Panc1 (cell line): ENCODE results near the gene KIF21B.

ENCODE experiments used
- POLR2AphosphoS5 ChIP-seq: IDR thresholded peaks from 2 replicates; pipeline ENCODE4 v1.6.1; 2012; ENCODE audit warnings: mild to moderate bottlenecking, low read depth, low read length, moderate library complexity
- SIN3A ChIP-seq: IDR thresholded peaks from 2 replicates; pipeline ENCODE4 v1.6.1; 2012; ENCODE audit warnings: low read depth, mild to moderate bottlenecking, low read length, moderate library complexity, borderline replicate concordance; ENCODE audit not compliant: insufficient read depth
- TCF7L2 ChIP-seq: IDR thresholded peaks from 2 replicates; pipeline ENCODE4 v1.6.1; 2011; ENCODE audit warnings: mild to moderate bottlenecking, low read depth, low read length, inconsistent platforms
- TF ChIP-seq, protein P1 (sequence below): fragments of 450-650 bp; IDR thresholded peaks from 2 replicates; pipeline ENCODE4 v1.5.1; 2017; ENCODE audit warnings: mild to moderate bottlenecking
- TF ChIP-seq, protein P2 (sequence below), 2 experiments: IDR thresholded peaks; 2 replicates each; pipeline ENCODE4 v1.6.1; 2011 to 2012; ENCODE audit warnings: low read depth in 2 of 2, control low read depth in 1 of 2, low read length in 1 of 2, mild to moderate bottlenecking in 1 of 2, moderate library complexity in 1 of 2; ENCODE audit not compliant: insufficient read depth in 1 of 2

DNA sequence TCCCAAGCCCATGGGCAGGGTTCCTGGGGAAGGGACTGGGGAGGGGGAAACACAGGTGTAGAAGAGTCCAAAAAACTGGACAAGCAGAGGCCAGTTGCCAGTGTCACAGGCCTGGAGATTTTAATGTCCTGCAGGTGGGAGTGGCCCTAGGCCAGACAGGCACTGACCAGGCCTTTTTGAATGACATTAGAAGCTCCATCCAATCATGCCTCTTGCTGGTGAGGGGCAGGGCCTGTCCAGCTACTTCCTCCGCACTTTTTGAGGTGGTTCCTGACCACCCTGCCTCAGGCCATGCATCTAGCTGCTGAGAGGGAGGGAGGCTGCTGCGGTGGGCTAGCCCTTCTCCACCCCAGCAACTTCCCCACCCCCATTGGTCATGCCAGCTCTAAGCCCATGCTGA lies 15.9 kb upstream of the KIF21B start:
- TF ChIP-seq POLR2AphosphoS5 (no peak), TCF7L2 (no peak), SIN3A (no peak)
- TF ChIP-seq, protein P1, sequence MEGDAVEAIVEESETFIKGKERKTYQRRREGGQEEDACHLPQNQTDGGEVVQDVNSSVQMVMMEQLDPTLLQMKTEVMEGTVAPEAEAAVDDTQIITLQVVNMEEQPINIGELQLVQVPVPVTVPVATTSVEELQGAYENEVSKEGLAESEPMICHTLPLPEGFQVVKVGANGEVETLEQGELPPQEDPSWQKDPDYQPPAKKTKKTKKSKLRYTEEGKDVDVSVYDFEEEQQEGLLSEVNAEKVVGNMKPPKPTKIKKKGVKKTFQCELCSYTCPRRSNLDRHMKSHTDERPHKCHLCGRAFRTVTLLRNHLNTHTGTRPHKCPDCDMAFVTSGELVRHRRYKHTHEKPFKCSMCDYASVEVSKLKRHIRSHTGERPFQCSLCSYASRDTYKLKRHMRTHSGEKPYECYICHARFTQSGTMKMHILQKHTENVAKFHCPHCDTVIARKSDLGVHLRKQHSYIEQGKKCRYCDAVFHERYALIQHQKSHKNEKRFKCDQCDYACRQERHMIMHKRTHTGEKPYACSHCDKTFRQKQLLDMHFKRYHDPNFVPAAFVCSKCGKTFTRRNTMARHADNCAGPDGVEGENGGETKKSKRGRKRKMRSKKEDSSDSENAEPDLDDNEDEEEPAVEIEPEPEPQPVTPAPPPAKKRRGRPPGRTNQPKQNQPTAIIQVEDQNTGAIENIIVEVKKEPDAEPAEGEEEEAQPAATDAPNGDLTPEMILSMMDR = no peak
- TF ChIP-seq, protein P2, sequence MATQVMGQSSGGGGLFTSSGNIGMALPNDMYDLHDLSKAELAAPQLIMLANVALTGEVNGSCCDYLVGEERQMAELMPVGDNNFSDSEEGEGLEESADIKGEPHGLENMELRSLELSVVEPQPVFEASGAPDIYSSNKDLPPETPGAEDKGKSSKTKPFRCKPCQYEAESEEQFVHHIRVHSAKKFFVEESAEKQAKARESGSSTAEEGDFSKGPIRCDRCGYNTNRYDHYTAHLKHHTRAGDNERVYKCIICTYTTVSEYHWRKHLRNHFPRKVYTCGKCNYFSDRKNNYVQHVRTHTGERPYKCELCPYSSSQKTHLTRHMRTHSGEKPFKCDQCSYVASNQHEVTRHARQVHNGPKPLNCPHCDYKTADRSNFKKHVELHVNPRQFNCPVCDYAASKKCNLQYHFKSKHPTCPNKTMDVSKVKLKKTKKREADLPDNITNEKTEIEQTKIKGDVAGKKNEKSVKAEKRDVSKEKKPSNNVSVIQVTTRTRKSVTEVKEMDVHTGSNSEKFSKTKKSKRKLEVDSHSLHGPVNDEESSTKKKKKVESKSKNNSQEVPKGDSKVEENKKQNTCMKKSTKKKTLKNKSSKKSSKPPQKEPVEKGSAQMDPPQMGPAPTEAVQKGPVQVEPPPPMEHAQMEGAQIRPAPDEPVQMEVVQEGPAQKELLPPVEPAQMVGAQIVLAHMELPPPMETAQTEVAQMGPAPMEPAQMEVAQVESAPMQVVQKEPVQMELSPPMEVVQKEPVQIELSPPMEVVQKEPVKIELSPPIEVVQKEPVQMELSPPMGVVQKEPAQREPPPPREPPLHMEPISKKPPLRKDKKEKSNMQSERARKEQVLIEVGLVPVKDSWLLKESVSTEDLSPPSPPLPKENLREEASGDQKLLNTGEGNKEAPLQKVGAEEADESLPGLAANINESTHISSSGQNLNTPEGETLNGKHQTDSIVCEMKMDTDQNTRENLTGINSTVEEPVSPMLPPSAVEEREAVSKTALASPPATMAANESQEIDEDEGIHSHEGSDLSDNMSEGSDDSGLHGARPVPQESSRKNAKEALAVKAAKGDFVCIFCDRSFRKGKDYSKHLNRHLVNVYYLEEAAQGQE (IDR thresholded peaks at IDR 0.05; ENCODE audit: insufficient read depth in 1 of 2, low read depth in 2 of 2, low read length in 1 of 2) = no peak
